22Rv1 (cell line): Measurements from ENCODE around the gene TYMS.

Source experiments
- ZFX ChIP-seq: fragments of 450-650 bp; IDR thresholded peaks from 2 replicates; pipeline ENCODE4 v1.6.1; 2017; ENCODE audit warnings: antibody characterized with exemption, borderline replicate concordance
- TF ChIP-seq, protein P1 (sequence below): fragments of 450-650 bp; IDR thresholded peaks from 2 replicates; pipeline ENCODE4 v1.5.1; 2017; ENCODE audit warnings: mild to moderate bottlenecking

DNA sequence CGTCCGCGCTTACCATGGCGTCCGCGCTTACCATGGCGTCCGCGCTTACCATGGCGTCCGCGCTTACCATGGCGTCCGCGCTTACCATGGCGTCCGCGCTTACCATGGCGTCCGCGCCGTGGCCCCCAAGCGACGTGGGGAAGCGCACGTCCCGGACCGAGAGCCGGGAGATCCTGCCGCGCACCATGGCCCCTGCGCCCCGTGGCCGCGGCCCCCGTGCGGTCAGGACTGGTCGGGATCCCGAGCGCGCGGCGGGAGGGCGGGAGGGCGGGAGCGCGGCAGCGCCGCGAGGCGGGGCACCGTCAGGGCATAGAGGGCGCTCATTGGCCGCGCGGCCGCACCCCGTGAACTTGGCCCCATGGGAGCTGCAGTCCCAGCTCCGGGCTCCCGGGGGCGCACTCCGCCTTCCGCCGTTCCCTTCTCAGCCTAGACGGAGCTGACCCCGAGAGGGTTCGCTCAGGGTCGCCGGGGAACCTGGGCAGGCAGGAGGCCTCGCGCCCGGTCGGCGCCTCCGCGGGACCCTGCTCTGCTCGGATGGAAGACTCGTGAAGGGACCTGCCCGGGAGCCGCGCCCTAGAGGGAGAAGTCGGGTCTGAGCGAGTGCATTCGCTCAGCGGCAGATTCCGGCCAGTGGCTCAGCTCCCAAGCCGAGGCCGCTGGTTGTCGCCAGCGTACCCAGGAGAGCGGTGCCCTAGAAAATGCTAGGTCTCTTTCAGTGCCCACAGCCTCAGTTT lies 55.1 kb downstream of the TYMS start, which contains the start of gene ENOSF1:
- TF ChIP-seq, protein P1, sequence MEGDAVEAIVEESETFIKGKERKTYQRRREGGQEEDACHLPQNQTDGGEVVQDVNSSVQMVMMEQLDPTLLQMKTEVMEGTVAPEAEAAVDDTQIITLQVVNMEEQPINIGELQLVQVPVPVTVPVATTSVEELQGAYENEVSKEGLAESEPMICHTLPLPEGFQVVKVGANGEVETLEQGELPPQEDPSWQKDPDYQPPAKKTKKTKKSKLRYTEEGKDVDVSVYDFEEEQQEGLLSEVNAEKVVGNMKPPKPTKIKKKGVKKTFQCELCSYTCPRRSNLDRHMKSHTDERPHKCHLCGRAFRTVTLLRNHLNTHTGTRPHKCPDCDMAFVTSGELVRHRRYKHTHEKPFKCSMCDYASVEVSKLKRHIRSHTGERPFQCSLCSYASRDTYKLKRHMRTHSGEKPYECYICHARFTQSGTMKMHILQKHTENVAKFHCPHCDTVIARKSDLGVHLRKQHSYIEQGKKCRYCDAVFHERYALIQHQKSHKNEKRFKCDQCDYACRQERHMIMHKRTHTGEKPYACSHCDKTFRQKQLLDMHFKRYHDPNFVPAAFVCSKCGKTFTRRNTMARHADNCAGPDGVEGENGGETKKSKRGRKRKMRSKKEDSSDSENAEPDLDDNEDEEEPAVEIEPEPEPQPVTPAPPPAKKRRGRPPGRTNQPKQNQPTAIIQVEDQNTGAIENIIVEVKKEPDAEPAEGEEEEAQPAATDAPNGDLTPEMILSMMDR: peak; percentile 92
- no peak for TF ChIP-seq ZFX
